ENCODE measurements around the gene MFSD6. TPM values are rescaled to one million over a fixed set of nuclear protein-coding genes. Genes with fewer than 3 reads are reported as not detected.

MFSD6 gene
- total and polyA plus RNA-seq, 2 of the 8 experiments (the other 6 are each of a cell fraction or from before 2014, with no cell fraction given) = 1.8 to 5.1 TPM

DNA sequence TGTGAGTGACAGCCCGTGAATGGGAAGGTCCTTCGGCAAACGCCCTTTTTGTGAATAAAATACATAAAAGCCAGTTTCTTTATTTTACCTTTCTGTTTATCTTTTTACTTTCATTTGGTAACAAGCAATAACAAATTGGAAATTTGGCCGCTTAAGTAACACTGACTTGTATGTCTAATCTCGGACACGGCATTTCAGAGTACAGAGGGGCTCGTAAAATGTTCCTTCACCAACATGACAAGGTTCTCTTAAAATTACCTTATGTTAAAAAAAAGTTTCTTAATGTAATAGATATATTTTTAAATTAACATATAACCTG, 126.9 kb downstream of the MFSD6 start:
- no peaks in the 10 kb centered on the region for H3K79me2 ChIP-seq (ENCODE audit: control insufficient read depth in 1 of 2, insufficient read depth in 2 of 2, low read length in 2 of 2)
- no peak overlapping the region for H3K23ac ChIP-seq (ENCODE audit: insufficient read length)
- peaks cover 0 to 3% (median 0%) of the 10 kb centered on the region in 4 experiments; a peak in 1 of 8 replicates for H3K36me3 ChIP-seq (ENCODE audit: control insufficient read depth in 2 of 4, insufficient read depth in 4 of 4, low read length in 3 of 4)
- 43% methylated on average over 7 of the region's 7 CpGs; no CpG with 5 or more reads in 1 of the 2 experiments for WGBS, 2 experiments (ENCODE audit: extremely low coverage in 1 of 2, insufficient coverage in 1 of 2, insufficient read length in 1 of 2, insufficient replicate concordance in 2 of 2, low coverage in 1 of 2, low lambda C conversion rate in 2 of 2, missing lambda C conversion rate in 1 of 2)
- no peak overlapping the region for H2AK5ac ChIP-seq (ENCODE audit: low read depth, low read length)
- H2BK12ac ChIP-seq (ENCODE audit: low read depth, low read length) = no peak overlapping the region
- POLR2A ChIA-PET (ENCODE audit: partially characterized antibody) = interaction anchor here (1.2 to 1.5 kb wide), 5 partner anchors 9 to 215 kb away, joined by 3 to 5 read pairs (median 5); partner anchors contain the start of gene HIBCH
- 0 out of 2 replicates have a peak overlapping the region, but pooled peaks have one; percentile 73 for H3K18ac ChIP-seq (ENCODE audit: extremely low read depth, low read length)
- peak overlapping the region; percentile 79; the same call in 1 of the 2 replicates for H3K27ac ChIP-seq (ENCODE audit: low read depth, low read length)
- peak overlapping the region in 3 of 4 experiments; percentile 6 to 85 (median 81); a peak in 5 of 7 replicates for H3K9ac ChIP-seq (replicated peaks in 1 of 4; ENCODE audit: extremely low read depth in 1 of 4, low read depth in 3 of 4, low read length in 3 of 4)
- H3K9me3 ChIP-seq (ENCODE audit: insufficient read depth in 2 of 2, low read depth in 1 of 2, low read length in 1 of 2) = peaks cover 3 to 18% of the 10 kb centered on the region in 2 experiments; a peak in 3 of 4 replicates
- 0 out of 2 replicates have a peak, but pooled peaks cover 4% of the 10 kb centered on the region for H3K23me2 ChIP-seq (ENCODE audit: low read depth, low read length)
- no peak overlapping the region for H4K5ac ChIP-seq (ENCODE audit: insufficient read length, low read depth, low read length)
- no peaks in the 10 kb centered on the region for H4K20me1 ChIP-seq (replicated peaks in 1 of 2; ENCODE audit: control insufficient read depth in 1 of 2, insufficient read depth in 2 of 2, low read length in 2 of 2)
- no peak overlapping the region for H2BK120ac ChIP-seq (replicated peaks; ENCODE audit: low read depth, low read length)
- peak overlapping the region; percentile 74 to 95 for H3K4me2 ChIP-seq (ENCODE audit: insufficient read depth in 1 of 2, low read depth in 2 of 2, low read length in 2 of 2)
- no peak overlapping the region for H3K14ac ChIP-seq (ENCODE audit: insufficient read length)
- H3K27me3 ChIP-seq (replicated peaks in 1 of 4; ENCODE audit: control insufficient read depth in 3 of 4, extremely low read depth in 1 of 4, insufficient read depth in 3 of 4, low read length in 3 of 4) = no peaks in the 10 kb centered on the region
- peak overlapping the region; percentile 45 to 73 (median 68) for H3K4me3 ChIP-seq (ENCODE audit: extremely low read depth in 1 of 4, insufficient read depth in 2 of 4, low read depth in 3 of 4, low read length in 4 of 4)
- no peak overlapping the region for H2AFZ ChIP-seq (ENCODE audit: low read length)
- no peak overlapping the region for H2BK15ac ChIP-seq (ENCODE audit: low read length)
- peaks cover 5 to 13% (median 9%) of the 10 kb centered on the region in 4 experiments; a peak in 5 of 7 replicates for H3K4me1 ChIP-seq (replicated peaks in 1 of 4; ENCODE audit: control insufficient read depth in 3 of 4, insufficient read depth in 4 of 4, low read length in 3 of 4)
- H2BK20ac ChIP-seq (ENCODE audit: low read length) = no peak overlapping the region
- no peak overlapping the region for H4K91ac ChIP-seq (replicated peaks; ENCODE audit: insufficient read length, low read length)
- no peak overlapping the region for H3K4ac ChIP-seq (replicated peaks; ENCODE audit: insufficient read length, low read depth, low read length)
- peak overlapping the region; percentile 65 for H3K56ac ChIP-seq (replicated peaks; ENCODE audit: insufficient read length, low read depth, low read length)
- FAIRE-seq (no peak), DNase-seq (ENCODE audit: low read depth in 1 of 2, low spot score in 2 of 2) (no peak)
- H2BK5ac ChIP-seq (ENCODE audit: low read depth, low read length) = no peak overlapping the region
- CTCF ChIA-PET (ENCODE audit: partially characterized antibody) = no interaction called here
- 0 out of 2 replicates have a peak, but pooled peaks cover 2% of the 10 kb centered on the region for H3K79me1 ChIP-seq (ENCODE audit: low read depth, low read length)
- H4K8ac ChIP-seq (ENCODE audit: extremely low read depth, insufficient read depth, low read length) = peak overlapping the region; percentile 94; the same call in 1 of the 2 replicates
- TF ChIP-seq, protein P1, sequence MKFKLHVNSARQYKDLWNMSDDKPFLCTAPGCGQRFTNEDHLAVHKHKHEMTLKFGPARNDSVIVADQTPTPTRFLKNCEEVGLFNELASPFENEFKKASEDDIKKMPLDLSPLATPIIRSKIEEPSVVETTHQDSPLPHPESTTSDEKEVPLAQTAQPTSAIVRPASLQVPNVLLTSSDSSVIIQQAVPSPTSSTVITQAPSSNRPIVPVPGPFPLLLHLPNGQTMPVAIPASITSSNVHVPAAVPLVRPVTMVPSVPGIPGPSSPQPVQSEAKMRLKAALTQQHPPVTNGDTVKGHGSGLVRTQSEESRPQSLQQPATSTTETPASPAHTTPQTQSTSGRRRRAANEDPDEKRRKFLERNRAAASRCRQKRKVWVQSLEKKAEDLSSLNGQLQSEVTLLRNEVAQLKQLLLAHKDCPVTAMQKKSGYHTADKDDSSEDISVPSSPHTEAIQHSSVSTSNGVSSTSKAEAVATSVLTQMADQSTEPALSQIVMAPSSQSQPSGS (IDR thresholded peaks at IDR 0.05; ENCODE audit: low read length) = no peak
- TF ChIP-seq SAP30 (IDR thresholded peaks at IDR 0.05; ENCODE audit: insufficient read depth, insufficient replicate concordance, low read length) (no peak), KDM4A (IDR thresholded peaks at IDR 0.05; ENCODE audit: low read depth, low read length, severe bottlenecking) (no peak), YY1 (IDR thresholded peaks at IDR 0.05; ENCODE audit: low read depth, low read length) (no peak), TBP (IDR thresholded peaks at IDR 0.05; ENCODE audit: low read depth, low read length) (no peak), CREB1 (IDR thresholded peaks at IDR 0.05) (no peak), CBX8 (IDR thresholded peaks at IDR 0.05; ENCODE audit: borderline replicate concordance, low read depth, low read length) (no peak), BCL11A (IDR thresholded peaks at IDR 0.05; ENCODE audit: low read depth in 2 of 2, low read length in 2 of 2) (no peak), PHF8 (conservative IDR thresholded peaks at IDR 0.05; ENCODE audit: low read depth, low read length) (no peak), SIRT6 (IDR thresholded peaks at IDR 0.05; ENCODE audit: low read length) (no peak), SUZ12 (IDR thresholded peaks at IDR 0.05; ENCODE audit: low read length) (no peak)
- TF ChIP-seq, protein P2, sequence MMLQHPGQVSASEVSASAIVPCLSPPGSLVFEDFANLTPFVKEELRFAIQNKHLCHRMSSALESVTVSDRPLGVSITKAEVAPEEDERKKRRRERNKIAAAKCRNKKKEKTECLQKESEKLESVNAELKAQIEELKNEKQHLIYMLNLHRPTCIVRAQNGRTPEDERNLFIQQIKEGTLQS (IDR thresholded peaks at IDR 0.05; ENCODE audit: insufficient read depth, low read depth, low read length) = no peak
